HCT116 (cell line): Measurements from ENCODE around the gene MLKL. TPM values are rescaled to one million over a fixed set of nuclear protein-coding genes. Genes with fewer than 3 reads are reported as not detected.

Experiments used
- ATAC-seq: fragments of 200-7000 bp; cut with Tn5 transposase; 2 replicates; pipeline ENCODE4 v1.9.1; 2020; ENCODE audit warnings: mild to moderate bottlenecking, moderate library complexity
- BruUV-seq: library from RNA; stranded (reverse); fragments of 400-500 nt; replicated peaks from 2 replicates; lab custom pipeline; 2021; lab: Mats Ljungman, UMichigan
- CTCF ChIA-PET: fragments of 300-600 bp; sonication (Branson Sonifier 250); formaldehyde crosslinking; loops from one replicate; lab custom pipeline; 2021; ENCODE audit warnings: antibody characterized with exemption; lab: Charles Lee
- POLR2A ChIA-PET: fragments of 300-600, 350-600 bp; sonication (Branson Sonifier 250); formaldehyde crosslinking; loops from one replicate; lab custom pipeline; 2021; ENCODE audit warnings: antibody characterized with exemption; lab: Charles Lee
- RAD21 ChIA-PET, 2 experiments: fragments of 300-600 bp; sonication (Branson Sonifier 250); formaldehyde crosslinking; loops; one replicate each; lab custom pipeline; 2023; ENCODE audit warnings: low total read pairs in 2 of 2; ENCODE audit not compliant: uncharacterized antibody in 2 of 2, unreplicated experiment in 2 of 2, low non-redundant PET in 1 of 2; lab: Charles Lee
- DNase-seq: peaks from one replicate; pipeline ENCODE4 v3.0.0-alpha.2; 2010; ENCODE audit warnings: low read depth, low spot score
- H2AFZ ChIP-seq: fragments of 200-600 bp; shearing (Covaris generic), sonication (generic); 2 replicates; pipeline ENCODE4 v1.6.1; 2017; ENCODE audit warnings: low read depth, mixed run types, mixed read lengths, antibody characterized with exemption, low read length; ENCODE audit not compliant: poor library complexity, severe bottlenecking
- H3K27ac ChIP-seq: 2 replicates; pipeline ENCODE4 v1.5.1; 2012; ENCODE audit warnings: low read depth, low read length
- H3K27me3 ChIP-seq: fragments of 200-600 bp; sonication (generic); 2 replicates; pipeline ENCODE4 v1.6.1; 2016; ENCODE audit warnings: mixed run types, low read length, mixed read lengths; ENCODE audit not compliant: insufficient read depth
- H3K36me3 ChIP-seq, 2 experiments: fragments of 200-500 bp in 1 of 2; fragments of 200-600 bp in 1 of 2; sonication (Bioruptor generic) in 1 of 2; sonication (generic) in 1 of 2; 2 replicates each; pipeline versions ENCODE4 v1.5.1 to v1.6.1; 2014 to 2016; ENCODE audit warnings: low read length in 2 of 2, inconsistent platforms in 1 of 2, mixed read lengths in 1 of 2, mixed run types in 1 of 2; ENCODE audit not compliant: insufficient read depth in 2 of 2, control insufficient read depth in 1 of 2
- H3K4me1 ChIP-seq, 2 experiments: fragments of 200-600 bp in 1 of 2; sonication (generic) in 1 of 2; 2 replicates each; pipeline versions ENCODE4 v1.5.1 to v1.6.1; 2012 to 2017; ENCODE audit warnings: low read length in 2 of 2, inconsistent platforms in 1 of 2, mild to moderate bottlenecking in 1 of 2, mixed read lengths in 1 of 2, mixed run types in 1 of 2, moderate library complexity in 1 of 2; ENCODE audit not compliant: insufficient read depth in 2 of 2, control insufficient read depth in 1 of 2
- H3K4me2 ChIP-seq: fragments of 200-600 bp; sonication (generic); 2 replicates; pipeline ENCODE4 v1.6.1; 2017; ENCODE audit warnings: mixed run types, low read length, mixed read lengths
- H3K4me3 ChIP-seq, 2 experiments: fragments of 200-600 bp in 1 of 2; sonication (generic) in 1 of 2; replicated peaks in 1 of 2; 2 replicates each; pipeline ENCODE4 v1.5.1; 2011 to 2016; ENCODE audit warnings: low read length in 2 of 2, control low read depth in 1 of 2, low read depth in 1 of 2, mild to moderate bottlenecking in 1 of 2, mixed read lengths in 1 of 2, mixed run types in 1 of 2
- H3K79me2 ChIP-seq: fragments of 200-600 bp; sonication (generic); 2 replicates; pipeline ENCODE4 v1.6.1; 2017; ENCODE audit warnings: mild to moderate bottlenecking, mixed run types, low read length, moderate library complexity, mixed read lengths; ENCODE audit not compliant: insufficient read depth
- H3K9ac ChIP-seq: fragments of 200-600 bp; sonication (generic); 2 replicates; pipeline ENCODE4 v1.6.1; 2016; ENCODE audit warnings: low read length, mixed read lengths
- H3K9me2 ChIP-seq: fragments of 200-600 bp; sonication (generic), shearing (Covaris generic); 2 replicates; pipeline ENCODE4 v1.6.1; 2017; ENCODE audit warnings: mixed run types, mild to moderate bottlenecking, moderate library complexity; ENCODE audit not compliant: insufficient read depth
- H3K9me3 ChIP-seq, 2 experiments: fragments of 200-500 bp in 1 of 2; fragments of 200-600 bp in 1 of 2; sonication (Bioruptor generic) in 1 of 2; sonication (generic) in 1 of 2; 2 replicates each; pipeline ENCODE4 v1.6.1; 2014 to 2017; ENCODE audit warnings: low read length in 2 of 2, mixed read lengths in 2 of 2, inconsistent platforms in 1 of 2, low read depth in 1 of 2, mild to moderate bottlenecking in 1 of 2, mixed run types in 1 of 2, moderate library complexity in 1 of 2; ENCODE audit not compliant: control insufficient read depth in 1 of 2, insufficient read depth in 1 of 2
- H4K20me1 ChIP-seq: fragments of 200-600 bp; sonication (generic), shearing (Covaris generic); 2 replicates; pipeline ENCODE4 v1.6.1; 2017; ENCODE audit warnings: mixed run types, mild to moderate bottlenecking, moderate library complexity; ENCODE audit not compliant: insufficient read depth
- CBX3 ChIP-seq: IDR thresholded peaks from 2 replicates; pipeline ENCODE4 v1.6.1; 2012; ENCODE audit warnings: low read depth
- CEBPB ChIP-seq: IDR thresholded peaks from 2 replicates; pipeline ENCODE4 v1.6.1; 2012; ENCODE audit warnings: low read depth
- ELF1 ChIP-seq: IDR thresholded peaks from 2 replicates; pipeline ENCODE4 v1.6.1; 2012; ENCODE audit warnings: low read depth, borderline replicate concordance
- EZH2 ChIP-seq: fragments of 200-600 bp; sonication (generic); IDR thresholded peaks from 2 replicates; pipeline ENCODE4 v1.6.1; 2017; ENCODE audit warnings: antibody characterized with exemption, mixed run types
- EZH2phosphoT487 ChIP-seq: fragments of 200-600 bp; IDR thresholded peaks from 2 replicates; pipeline ENCODE4 v1.6.1; 2018; ENCODE audit warnings: antibody characterized with exemption, borderline replicate concordance
- JUND ChIP-seq: IDR thresholded peaks from 2 replicates; pipeline ENCODE4 v1.6.1; 2012
- POLR2AphosphoS5 ChIP-seq: IDR thresholded peaks from 2 replicates; pipeline ENCODE4 v1.6.1; 2011; ENCODE audit warnings: mild to moderate bottlenecking, low read depth, low read length, moderate library complexity
- SIN3A ChIP-seq: IDR thresholded peaks from 2 replicates; pipeline ENCODE4 v1.6.1; 2012; ENCODE audit warnings: low read depth
- TCF7L2 ChIP-seq: IDR thresholded peaks from 2 replicates; pipeline ENCODE4 v1.7.0; 2011; ENCODE audit warnings: borderline replicate concordance, inconsistent platforms; ENCODE audit not compliant: insufficient read depth, insufficient read length; ENCODE audit errors: extremely low read depth
- ZBTB33 ChIP-seq: IDR thresholded peaks from 2 replicates; pipeline ENCODE4 v1.6.1; 2011; ENCODE audit warnings: mild to moderate bottlenecking, low read length, moderate library complexity; ENCODE audit not compliant: insufficient replicate concordance; ENCODE audit errors: extremely low read depth
- intact Hi-C: fragments of 100-400 bp; cut with micrococcal nuclease; formaldehyde crosslinking; loops from 2 replicates; pipeline ENCODE4 v1.10.0; 2022
- total RNA-seq: library from RNA; stranded (reverse); gene quantifications from one replicate; pipeline ENCODE4 v1.2.1, GENCODE V29; 2021; ENCODE audit not compliant: unreplicated experiment
- TF ChIP-seq, protein P1 (sequence below): IDR thresholded peaks from 2 replicates; pipeline ENCODE4 v1.6.1; 2012; ENCODE audit warnings: low read depth

Gene MLKL
- total RNA-seq, 1 experiment from 2014 or later: 8.3 TPM

DNA sequence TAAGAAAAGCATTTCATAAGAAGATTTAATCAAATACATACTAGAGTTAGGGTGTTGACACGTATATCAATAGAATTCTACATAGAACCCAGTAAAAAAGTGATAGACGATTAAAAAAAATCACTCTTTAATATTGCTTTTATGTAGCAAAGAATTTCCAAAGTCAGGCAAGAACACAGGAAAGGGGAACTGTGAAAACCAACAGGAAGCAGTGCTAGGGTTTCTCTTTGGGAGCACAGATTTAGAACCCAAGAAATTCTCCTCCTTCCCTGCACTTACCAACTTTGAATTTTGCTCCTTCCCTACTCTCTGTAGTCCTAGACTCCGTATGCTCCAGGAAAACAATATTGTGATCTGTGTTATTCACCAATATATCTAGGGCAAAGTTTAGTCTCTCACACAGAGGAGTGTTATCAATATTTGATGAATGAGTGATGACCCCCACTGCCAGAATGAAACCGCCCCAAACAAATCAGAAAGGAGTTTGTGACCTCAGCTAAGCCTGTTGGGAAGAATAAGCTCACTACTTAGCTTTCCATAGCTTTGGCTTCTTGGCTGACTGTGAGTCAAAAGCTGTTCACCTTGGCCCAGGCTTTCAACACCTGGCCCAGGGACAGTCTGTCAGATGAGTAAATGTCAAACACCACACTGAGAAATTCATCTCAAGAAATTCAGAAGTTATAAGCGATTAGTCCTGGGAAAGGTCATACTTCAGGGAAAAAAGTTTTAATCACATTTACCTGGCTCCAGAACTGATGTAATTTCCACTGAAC, 42.6 kb downstream of the MLKL start:
- Histone ChIP-seq H4K20me1 (peaks cover 39% of the 10 kb centered on the region; the same call in 1 of the 2 replicates), H3K4me2 (no peak overlapping the region), H3K9ac (no peak overlapping the region), H3K9me2 (no peaks in the 10 kb centered on the region), H2AFZ (no peak overlapping the region), H3K79me2 (peaks cover 100% of the 10 kb centered on the region), H3K9me3 (no peaks in the 10 kb centered on the region), H3K27me3 (no peaks in the 10 kb centered on the region), H3K4me1 (peaks cover 2 to 4% of the 10 kb centered on the region in 2 experiments; a peak in 3 of 4 replicates), H3K27ac (no peak overlapping the region), H3K36me3 (peaks cover 51 to 68% of the 10 kb centered on the region in 2 experiments), H3K4me3 (no peak overlapping the region)
- ATAC-seq (no peak), DNase-seq (no peak)
- intact Hi-C loops: loop anchor here (10.0 kb wide), 1 partner anchor 353 kb away; no protein-coding TSS in a partner anchor
- TF ChIP-seq CBX3: no peak
- TF ChIP-seq EZH2phosphoT487: no peak
- no peak for TF ChIP-seq EZH2
- no peak for TF ChIP-seq JUND
- TF ChIP-seq, protein P1, sequence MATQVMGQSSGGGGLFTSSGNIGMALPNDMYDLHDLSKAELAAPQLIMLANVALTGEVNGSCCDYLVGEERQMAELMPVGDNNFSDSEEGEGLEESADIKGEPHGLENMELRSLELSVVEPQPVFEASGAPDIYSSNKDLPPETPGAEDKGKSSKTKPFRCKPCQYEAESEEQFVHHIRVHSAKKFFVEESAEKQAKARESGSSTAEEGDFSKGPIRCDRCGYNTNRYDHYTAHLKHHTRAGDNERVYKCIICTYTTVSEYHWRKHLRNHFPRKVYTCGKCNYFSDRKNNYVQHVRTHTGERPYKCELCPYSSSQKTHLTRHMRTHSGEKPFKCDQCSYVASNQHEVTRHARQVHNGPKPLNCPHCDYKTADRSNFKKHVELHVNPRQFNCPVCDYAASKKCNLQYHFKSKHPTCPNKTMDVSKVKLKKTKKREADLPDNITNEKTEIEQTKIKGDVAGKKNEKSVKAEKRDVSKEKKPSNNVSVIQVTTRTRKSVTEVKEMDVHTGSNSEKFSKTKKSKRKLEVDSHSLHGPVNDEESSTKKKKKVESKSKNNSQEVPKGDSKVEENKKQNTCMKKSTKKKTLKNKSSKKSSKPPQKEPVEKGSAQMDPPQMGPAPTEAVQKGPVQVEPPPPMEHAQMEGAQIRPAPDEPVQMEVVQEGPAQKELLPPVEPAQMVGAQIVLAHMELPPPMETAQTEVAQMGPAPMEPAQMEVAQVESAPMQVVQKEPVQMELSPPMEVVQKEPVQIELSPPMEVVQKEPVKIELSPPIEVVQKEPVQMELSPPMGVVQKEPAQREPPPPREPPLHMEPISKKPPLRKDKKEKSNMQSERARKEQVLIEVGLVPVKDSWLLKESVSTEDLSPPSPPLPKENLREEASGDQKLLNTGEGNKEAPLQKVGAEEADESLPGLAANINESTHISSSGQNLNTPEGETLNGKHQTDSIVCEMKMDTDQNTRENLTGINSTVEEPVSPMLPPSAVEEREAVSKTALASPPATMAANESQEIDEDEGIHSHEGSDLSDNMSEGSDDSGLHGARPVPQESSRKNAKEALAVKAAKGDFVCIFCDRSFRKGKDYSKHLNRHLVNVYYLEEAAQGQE: no peak
- no peak for TF ChIP-seq SIN3A
- TF ChIP-seq TCF7L2: no peak
- no peak for TF ChIP-seq POLR2AphosphoS5
- no peak for TF ChIP-seq ELF1
- TF ChIP-seq ZBTB33: no peak
- TF ChIP-seq CEBPB: no peak
- POLR2A ChIA-PET: no interaction called here
- BruUV-seq: no TSS peak
- RAD21 ChIA-PET: no interaction called here
- CTCF ChIA-PET: no interaction called here
